ENCODE measurements around the gene NFIC.
"Not testable (repeated sequence)": the region's sequence is repeated elsewhere in the genome, so short reads cannot be mapped to it uniquely, and the experiment has no call there.

NFIC gene

DNA sequence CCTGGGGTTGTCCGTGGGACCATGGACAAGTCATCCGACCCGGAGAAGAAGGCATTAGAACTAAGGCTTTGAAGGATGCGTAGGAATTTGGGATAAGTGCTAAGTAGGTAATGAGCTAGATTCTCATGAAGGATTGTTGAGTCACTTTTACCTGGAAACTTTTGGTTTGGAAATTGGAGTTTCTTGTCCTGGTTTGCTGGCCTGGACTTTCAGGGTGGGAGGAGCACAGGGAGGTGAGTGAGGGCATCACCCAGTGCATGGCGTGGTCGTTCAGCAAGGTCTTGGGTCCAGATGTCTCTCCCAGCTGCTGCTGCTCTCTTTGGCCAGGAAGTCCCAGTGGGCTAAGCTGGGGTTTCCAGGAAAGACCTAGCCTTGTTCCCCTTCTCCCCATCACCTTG lies 7.6 kb downstream of the NFIC start:
- Histone ChIP-seq H3K36me3 (ENCODE audit: insufficient read depth, low read length) (no peaks in the 10 kb centered on the region; the same call in 1 of the 2 replicates), H3K79me2 (ENCODE audit: insufficient read depth, low read length) (peaks cover 79% of the 10 kb centered on the region), H3K4me3 (ENCODE audit: low read depth in 1 of 2, low read length in 2 of 2) (no peak overlapping the region), H3K27me3 (ENCODE audit: insufficient read depth, low read length, poor library complexity) (no peaks in the 10 kb centered on the region), H2AFZ (ENCODE audit: low read depth, low read length) (no peak overlapping the region), H3K9ac (ENCODE audit: low read depth, low read length) (no peak overlapping the region), H3K4me2 (ENCODE audit: insufficient read depth, low read length) (no peak overlapping the region), H3K9me3 (ENCODE audit: insufficient read depth, low read length, severe bottlenecking) (no peaks in the 10 kb centered on the region), H3K4me1 (ENCODE audit: insufficient read depth, low read length) (peaks cover 4% of the 10 kb centered on the region; the same call in 1 of the 2 replicates), H3K27ac (ENCODE audit: low read length) (no peak overlapping the region), H4K20me1 (ENCODE audit: insufficient read depth, low read length) (peaks cover 56% of the 10 kb centered on the region)
- DNase-seq (no peak), ATAC-seq (ENCODE audit: insufficient read depth, low read depth) (no peak)
- TF ChIP-seq, protein P1, sequence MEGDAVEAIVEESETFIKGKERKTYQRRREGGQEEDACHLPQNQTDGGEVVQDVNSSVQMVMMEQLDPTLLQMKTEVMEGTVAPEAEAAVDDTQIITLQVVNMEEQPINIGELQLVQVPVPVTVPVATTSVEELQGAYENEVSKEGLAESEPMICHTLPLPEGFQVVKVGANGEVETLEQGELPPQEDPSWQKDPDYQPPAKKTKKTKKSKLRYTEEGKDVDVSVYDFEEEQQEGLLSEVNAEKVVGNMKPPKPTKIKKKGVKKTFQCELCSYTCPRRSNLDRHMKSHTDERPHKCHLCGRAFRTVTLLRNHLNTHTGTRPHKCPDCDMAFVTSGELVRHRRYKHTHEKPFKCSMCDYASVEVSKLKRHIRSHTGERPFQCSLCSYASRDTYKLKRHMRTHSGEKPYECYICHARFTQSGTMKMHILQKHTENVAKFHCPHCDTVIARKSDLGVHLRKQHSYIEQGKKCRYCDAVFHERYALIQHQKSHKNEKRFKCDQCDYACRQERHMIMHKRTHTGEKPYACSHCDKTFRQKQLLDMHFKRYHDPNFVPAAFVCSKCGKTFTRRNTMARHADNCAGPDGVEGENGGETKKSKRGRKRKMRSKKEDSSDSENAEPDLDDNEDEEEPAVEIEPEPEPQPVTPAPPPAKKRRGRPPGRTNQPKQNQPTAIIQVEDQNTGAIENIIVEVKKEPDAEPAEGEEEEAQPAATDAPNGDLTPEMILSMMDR (IDR thresholded peaks at IDR 0.05; ENCODE audit: borderline replicate concordance, extremely low read depth, low read length, poor library complexity, severe bottlenecking) = no peak
- TF ChIP-seq EZH2 (IDR thresholded peaks at IDR 0.05; ENCODE audit: borderline replicate concordance, low read depth, low read length, severe bottlenecking) = no peak

DNA sequence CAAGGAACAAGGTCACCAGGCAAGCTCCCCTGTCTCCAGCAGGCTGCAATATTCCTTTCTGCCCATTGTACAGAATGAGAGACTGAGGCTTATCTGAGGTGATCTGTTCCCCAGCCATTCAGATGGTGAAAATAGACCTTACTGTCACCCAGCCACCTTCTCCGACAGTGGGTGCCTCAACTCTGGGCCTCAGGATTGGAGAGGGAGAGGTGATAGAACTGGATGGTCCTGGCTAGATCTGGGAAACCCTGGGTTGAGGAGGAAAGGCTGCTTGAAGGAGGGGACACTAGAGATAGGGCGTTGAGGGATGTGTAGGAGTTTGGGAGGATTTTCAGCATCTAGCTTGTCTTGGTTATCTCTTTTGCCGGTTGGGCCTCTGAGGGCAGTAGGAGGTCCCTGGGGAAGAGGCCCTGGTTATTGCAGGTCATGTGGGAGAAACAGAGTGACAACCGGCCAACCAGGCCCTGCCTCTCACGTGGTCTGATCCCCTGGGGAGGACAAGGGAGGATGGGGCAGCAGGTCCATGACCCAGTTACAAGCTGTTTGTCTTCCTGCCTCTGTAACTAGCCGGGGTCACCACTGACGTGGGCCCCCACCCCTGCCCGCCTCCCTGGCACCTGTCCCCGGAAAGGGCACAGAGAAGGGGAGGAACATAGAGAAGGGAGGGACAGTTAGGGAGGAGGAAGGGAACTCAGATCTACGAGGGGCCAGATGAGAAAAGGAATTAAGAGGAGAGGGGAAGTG lies 8.2 kb downstream of the NFIC start:
- TF ChIP-seq, protein P1 (IDR thresholded peaks at IDR 0.05; ENCODE audit: borderline replicate concordance, extremely low read depth, low read length, poor library complexity, severe bottlenecking) = no peak
- no peak for TF ChIP-seq EZH2 (IDR thresholded peaks at IDR 0.05; ENCODE audit: borderline replicate concordance, low read depth, low read length, severe bottlenecking)
- Histone ChIP-seq H4K20me1 (ENCODE audit: insufficient read depth, low read length) (peaks cover 53% of the 10 kb centered on the region), H2AFZ (ENCODE audit: low read depth, low read length) (no peak overlapping the region), H3K36me3 (ENCODE audit: insufficient read depth, low read length) (no peaks in the 10 kb centered on the region; the same call in 1 of the 2 replicates), H3K4me3 (ENCODE audit: low read depth in 1 of 2, low read length in 2 of 2) (no peak overlapping the region), H3K27ac (ENCODE audit: low read length) (no peak overlapping the region), H3K9ac (ENCODE audit: low read depth, low read length) (no peak overlapping the region), H3K9me3 (ENCODE audit: insufficient read depth, low read length, severe bottlenecking) (no peaks in the 10 kb centered on the region), H3K27me3 (ENCODE audit: insufficient read depth, low read length, poor library complexity) (no peaks in the 10 kb centered on the region), H3K4me1 (ENCODE audit: insufficient read depth, low read length) (peaks cover 4% of the 10 kb centered on the region; the same call in 1 of the 2 replicates), H3K79me2 (ENCODE audit: insufficient read depth, low read length) (peaks cover 76% of the 10 kb centered on the region), H3K4me2 (ENCODE audit: insufficient read depth, low read length) (no peak overlapping the region)
- DNase-seq (no peak), ATAC-seq (ENCODE audit: insufficient read depth, low read depth) (no peak)

DNA sequence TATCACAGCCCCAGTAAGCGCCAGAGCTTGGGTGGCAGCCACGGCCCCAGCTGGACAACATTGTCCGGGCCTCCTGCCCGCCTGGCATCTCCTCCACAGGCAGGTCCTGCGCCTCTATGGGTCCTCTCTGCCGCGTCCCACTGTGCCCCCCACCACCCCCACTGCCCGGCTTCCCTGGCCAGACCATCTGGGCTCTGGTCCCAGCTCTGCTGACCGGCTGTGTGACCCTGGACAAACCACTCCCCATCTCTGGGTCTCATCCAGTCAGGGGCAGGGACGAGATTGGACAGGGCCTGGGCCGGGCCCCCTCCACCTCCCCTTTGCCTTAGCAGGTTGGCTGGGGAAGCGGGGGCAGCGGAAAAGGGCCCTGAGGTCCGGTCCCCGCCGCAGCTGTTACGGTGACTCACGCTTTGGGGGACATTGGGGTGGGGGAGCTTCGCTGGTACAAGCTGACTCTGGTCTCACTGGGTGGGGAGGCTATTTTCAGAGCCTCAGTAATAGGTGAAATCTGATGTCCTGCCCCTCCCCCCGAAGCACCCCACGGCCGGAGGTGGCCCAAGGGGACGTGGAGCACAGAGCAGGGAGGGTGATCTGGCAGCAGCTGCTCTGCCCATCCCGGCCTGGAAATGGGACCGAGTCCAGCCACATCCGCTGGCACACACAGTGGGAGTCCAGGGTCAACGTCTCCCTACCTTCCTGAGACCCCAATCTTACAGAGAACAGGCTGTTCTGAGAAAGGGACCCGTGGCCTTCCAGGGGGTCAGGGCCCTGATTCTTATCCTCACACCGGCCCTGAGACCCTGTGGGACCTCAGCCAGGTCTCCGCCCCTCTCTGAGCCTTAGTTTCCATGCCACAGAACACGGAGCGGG lies 9.1 kb downstream of the NFIC start:
- Histone ChIP-seq H3K4me3 (ENCODE audit: low read depth in 1 of 2, low read length in 2 of 2) (no peak overlapping the region), H3K27ac (ENCODE audit: low read length) (no peak overlapping the region), H3K27me3 (ENCODE audit: insufficient read depth, low read length, poor library complexity) (no peaks in the 10 kb centered on the region), H4K20me1 (ENCODE audit: insufficient read depth, low read length) (peaks cover 45% of the 10 kb centered on the region), H3K9ac (ENCODE audit: low read depth, low read length) (no peak overlapping the region), H3K79me2 (ENCODE audit: insufficient read depth, low read length) (peaks cover 73% of the 10 kb centered on the region), H3K36me3 (ENCODE audit: insufficient read depth, low read length) (no peaks in the 10 kb centered on the region; the same call in 1 of the 2 replicates), H3K9me3 (ENCODE audit: insufficient read depth, low read length, severe bottlenecking) (no peaks in the 10 kb centered on the region), H2AFZ (ENCODE audit: low read depth, low read length) (no peak overlapping the region), H3K4me1 (ENCODE audit: insufficient read depth, low read length) (peaks cover 4% of the 10 kb centered on the region; the same call in 1 of the 2 replicates), H3K4me2 (ENCODE audit: insufficient read depth, low read length) (no peak overlapping the region)
- no peak for TF ChIP-seq EZH2 (IDR thresholded peaks at IDR 0.05; ENCODE audit: borderline replicate concordance, low read depth, low read length, severe bottlenecking)
- TF ChIP-seq, protein P1 (IDR thresholded peaks at IDR 0.05; ENCODE audit: borderline replicate concordance, extremely low read depth, low read length, poor library complexity, severe bottlenecking) = no peak
- DNase-seq (no peak), ATAC-seq (ENCODE audit: insufficient read depth, low read depth) (no peak)

- not testable (repeated sequence) for H2AFZ ChIP-seq (ENCODE audit: low read depth, low read length); H3K4me3 ChIP-seq (ENCODE audit: low read depth in 1 of 2, low read length in 2 of 2); H3K9me3 ChIP-seq (ENCODE audit: insufficient read depth, low read length, severe bottlenecking); ATAC-seq (ENCODE audit: insufficient read depth, low read depth); DNase-seq; H3K4me2 ChIP-seq (ENCODE audit: insufficient read depth, low read length); H3K9ac ChIP-seq (ENCODE audit: low read depth, low read length); H3K27me3 ChIP-seq (ENCODE audit: insufficient read depth, low read length, poor library complexity); H3K36me3 ChIP-seq (ENCODE audit: insufficient read depth, low read length); H3K4me1 ChIP-seq (ENCODE audit: insufficient read depth, low read length); H3K27ac ChIP-seq (ENCODE audit: low read length)
- peaks cover 72% of the 10 kb centered on the region for H3K79me2 ChIP-seq (ENCODE audit: insufficient read depth, low read length)
- H4K20me1 ChIP-seq (ENCODE audit: insufficient read depth, low read length) = peaks cover 42% of the 10 kb centered on the region
These were observed 9.7 kb downstream of the NFIC start for GRCh38 chr19:3376091-3376455.

Measured in DND-41 (cell line).